GM12801 (cell line): ENCODE measurements around the gene MYH7.

Experiments
- CTCF ChIP-seq: IDR thresholded peaks from one replicate; pipeline ENCODE4 v1.5.1; 2011; ENCODE audit warnings: control low read depth; ENCODE audit not compliant: insufficient read length; ENCODE audit errors: extremely low read depth

The MYH7 gene

GRCh38 chr14:23470947-23471346 lies 35.5 kb upstream of the MYH7 start:
- TF ChIP-seq CTCF, result no peak

- no peak for TF ChIP-seq CTCF
Measured at GRCh38 chr14:23469906-23470403, 34.5 kb upstream of the MYH7 start.

- TF ChIP-seq CTCF, result no peak
Measured at GRCh38 chr14:23469127-23469905, 33.9 kb upstream of the MYH7 start, which contains the start of gene NGDN. Gene NGDN (plus strand): TSS chr14:23469703. CDS start chr14:23469716, 13 bp downstream.

GRCh38 chr14:23468704-23469126 lies 33.3 kb upstream of the MYH7 start:
- TF ChIP-seq CTCF, result no peak

- no peak for TF ChIP-seq CTCF
Measured at GRCh38 chr14:23465261-23465660, 29.8 kb upstream of the MYH7 start.

- TF ChIP-seq CTCF, result no peak
Measured at GRCh38 chr14:23464700-23465099, 29.2 kb upstream of the MYH7 start.

- TF ChIP-seq CTCF, result no peak
Measured at GRCh38 chr14:23460960-23461359, 25.5 kb upstream of the MYH7 start.
